H1 (cell line): Measurements from ENCODE around the gene SLC35B1.

Source experiments
- CREB1 ChIP-seq: IDR thresholded peaks from 2 replicates; pipeline ENCODE4 v1.6.1; 2012; ENCODE audit warnings: inconsistent platforms
- CTCF ChIP-seq, 3 experiments: IDR thresholded peaks; 1 replicate in 2 of 3; 2 replicates in 1 of 3; pipeline versions ENCODE4 v1.5.1 to v1.6.1; 2011; ENCODE audit warnings: low read length in 3 of 3, mild to moderate bottlenecking in 3 of 3, inconsistent platforms in 2 of 3, low read depth in 1 of 3, moderate library complexity in 1 of 3; ENCODE audit not compliant: insufficient read depth in 1 of 3; ENCODE audit errors: control extremely low read depth in 1 of 3
- EZH2 ChIP-seq: fragments of 200-600 bp; sonication (generic); IDR thresholded peaks from 2 replicates; pipeline ENCODE4 v1.7.1; 2012; ENCODE audit warnings: low read depth, mild to moderate bottlenecking, moderate library complexity, low read length, inconsistent platforms; ENCODE audit not compliant: severe bottlenecking
- FOSL1 ChIP-seq: IDR thresholded peaks from 2 replicates; pipeline ENCODE4 v1.6.1; 2011; ENCODE audit warnings: mild to moderate bottlenecking, low read depth, low read length, moderate library complexity; ENCODE audit not compliant: insufficient read depth
- GABPA ChIP-seq: IDR thresholded peaks from 2 replicates; pipeline ENCODE4 v1.6.1; 2011; ENCODE audit warnings: mild to moderate bottlenecking, low read length, moderate library complexity, borderline replicate concordance; ENCODE audit not compliant: insufficient read depth
- GTF2F1 ChIP-seq: IDR thresholded peaks from 2 replicates; pipeline ENCODE4 v1.6.1; 2012; ENCODE audit warnings: low read depth, low read length, improper control_type of control experiment, borderline replicate concordance
- KDM1A ChIP-seq: fragments of 200-600, 300-600 bp; sonication (generic); IDR thresholded peaks from 2 replicates; pipeline ENCODE4 v1.7.1; 2016; ENCODE audit warnings: mild to moderate bottlenecking, low read length, borderline replicate concordance
- NRF1 ChIP-seq: IDR thresholded peaks from 2 replicates; pipeline ENCODE4 v1.6.1; 2011; ENCODE audit warnings: mild to moderate bottlenecking, low read depth, low read length, improper control_type of control experiment
- POLR2AphosphoS5 ChIP-seq: IDR thresholded peaks from 2 replicates; pipeline ENCODE4 v1.6.1; 2011; ENCODE audit warnings: low read depth, low read length
- TAF1 ChIP-seq: IDR thresholded peaks from 2 replicates; pipeline ENCODE4 v1.6.1; 2011; ENCODE audit warnings: mild to moderate bottlenecking, low read depth, low read length
- USF2 ChIP-seq: IDR thresholded peaks from 2 replicates; pipeline ENCODE4 v1.6.1; 2011; ENCODE audit warnings: low read length, improper control_type of control experiment

GRCh38 chr17:49757151-49757777 lies 49.5 kb upstream of the SLC35B1 start:
- no peak for TF ChIP-seq FOSL1
- TF ChIP-seq CTCF (IDR thresholded peaks at IDR 0.05; ENCODE audit: control extremely low read depth in 1 of 3, insufficient read depth in 1 of 3, low read depth in 1 of 3, low read length in 3 of 3) = no peak
- no peak for TF ChIP-seq EZH2
- TF ChIP-seq TAF1 = no peak
- TF ChIP-seq CREB1 = no peak
- no peak for TF ChIP-seq USF2
- no peak for TF ChIP-seq POLR2AphosphoS5
- TF ChIP-seq GTF2F1 = no peak
- no peak for TF ChIP-seq KDM1A
- no peak for TF ChIP-seq NRF1
- TF ChIP-seq GABPA = no peak
